ENCODE results near the gene WBP11. TPM values are rescaled to one million over a fixed set of nuclear protein-coding genes. Genes with fewer than 3 reads are reported as not detected.

WBP11 gene
- total RNA-seq, 1 donor from 2014 or later = 16.1 TPM

GRCh38 chr12:14824012-14824634 lies 20.8 kb upstream of the WBP11 start:
- DNase-seq = no peak

GRCh38 chr12:14814014-14814413 lies 10.7 kb upstream of the WBP11 start, which contains the start of gene SMCO3:
SMCO3 (minus strand) TSS chr12:14814182; CDS start chr12:14806680, 7,502 bp downstream.
- no peak for DNase-seq

- DNase-seq = no peak
Observed at GRCh38 chr12:14811486-14811885, 8.2 kb upstream of the WBP11 start.

- no peak for DNase-seq
Observed at GRCh38 chr12:14810953-14811483, 7.7 kb upstream of the WBP11 start.

- no peak for DNase-seq
Observed at GRCh38 chr12:14810167-14810952, 7.1 kb upstream of the WBP11 start.

GRCh38 chr12:14803830-14804160 lies 517 bp upstream of the WBP11 start:
- no peak for DNase-seq

- DNase-seq = no peak
Observed at GRCh38 chr12:14802721-14803010, 612 bp downstream of the WBP11 start.

- no peak for DNase-seq
Observed at GRCh38 chr12:14802247-14802646, 1.0 kb downstream of the WBP11 start.

- no peak for DNase-seq
Observed at GRCh38 chr12:14795028-14795448, 8.2 kb downstream of the WBP11 start.

GRCh38 chr12:14785568-14785967 lies 17.7 kb downstream of the WBP11 start:
- DNase-seq = no peak

- DNase-seq = no peak
Observed at GRCh38 chr12:14784471-14784870, 18.8 kb downstream of the WBP11 start.

GRCh38 chr12:14782756-14783155 lies 20.5 kb downstream of the WBP11 start:
- no peak for DNase-seq

- no peak for DNase-seq
Observed at GRCh38 chr12:14781563-14781962, 21.7 kb downstream of the WBP11 start.

- DNase-seq = no peak
Observed at GRCh38 chr12:14780859-14781258, 22.4 kb downstream of the WBP11 start.

GRCh38 chr12:14779834-14780233 lies 23.4 kb downstream of the WBP11 start:
- no peak for DNase-seq

- DNase-seq = no peak
Observed at GRCh38 chr12:14777271-14777670, 26.0 kb downstream of the WBP11 start.

- DNase-seq = no peak
Observed at GRCh38 chr12:14776236-14776961, 26.9 kb downstream of the WBP11 start.

- DNase-seq = no peak
Observed at GRCh38 chr12:14775636-14775980, 27.7 kb downstream of the WBP11 start.

- no peak for DNase-seq
Observed at GRCh38 chr12:14774906-14775635, 28.2 kb downstream of the WBP11 start.

GRCh38 chr12:14774074-14774905 lies 29.0 kb downstream of the WBP11 start:
- DNase-seq = peak; percentile 85

- no peak for DNase-seq
Observed at GRCh38 chr12:14773685-14774073, 29.6 kb downstream of the WBP11 start.

- no peak for DNase-seq
Observed at GRCh38 chr12:14772946-14773345, 30.3 kb downstream of the WBP11 start.
